ENCODE data around the gene FAM174B.

The FAM174B gene
- total RNA-seq, result 1.4 to 4.7 (median 2.0) reads per million in 4 donors

DNA sequence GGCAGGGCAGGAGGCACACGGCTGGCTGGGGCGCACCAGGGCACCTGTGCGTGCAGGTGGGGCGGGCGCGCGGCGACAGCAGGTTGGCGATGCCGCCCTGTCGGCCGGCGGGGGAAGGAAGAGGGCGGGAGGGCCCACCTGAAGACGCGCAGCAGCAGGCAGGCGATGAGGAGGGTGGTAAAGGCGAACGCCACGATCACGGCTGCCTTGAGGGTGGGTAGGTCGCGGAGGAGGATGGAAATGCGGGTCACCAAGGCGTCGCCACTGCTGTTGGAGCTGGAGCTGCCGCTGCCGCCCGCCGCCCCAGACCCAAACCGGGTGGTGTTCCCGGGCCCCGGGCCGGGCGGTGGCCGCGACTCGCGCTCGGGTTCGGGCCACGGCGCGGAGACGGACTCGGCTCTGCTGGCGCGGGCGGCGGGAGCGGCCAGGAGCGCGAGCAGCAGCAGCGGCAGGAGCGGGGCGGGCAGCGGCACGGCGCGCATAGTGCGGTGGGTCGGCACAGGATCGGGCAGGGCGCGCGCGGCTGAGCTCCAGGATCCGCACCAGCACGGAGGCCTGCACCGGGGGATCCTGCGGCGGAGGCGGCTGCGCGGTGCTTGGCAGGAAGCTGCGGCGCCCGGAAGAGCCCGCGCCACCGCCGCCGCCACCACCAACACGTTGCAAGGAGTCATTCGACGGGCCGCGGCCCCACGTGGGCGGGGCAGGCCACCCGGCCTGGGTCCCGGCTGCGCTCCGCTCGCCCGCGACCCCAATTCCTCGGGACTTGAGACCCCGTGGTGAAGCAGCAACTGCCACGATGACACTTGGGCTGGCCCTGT is at the start of gene FAM174B:
FAM174B (minus strand) TSS at position 598 of the 818 bp plus-strand sequence.
- peak in 2 of 5 donors; percentile 5 to 54 for DNase-seq

- DNase-seq, result no peak
These were observed 40.5 kb upstream of the FAM174B start for GRCh38 chr15:92696096-92696495.

GRCh38 chr15:92693691-92694331 is 38.2 kb upstream of the FAM174B start:
- DNase-seq, result no peak

DNA sequence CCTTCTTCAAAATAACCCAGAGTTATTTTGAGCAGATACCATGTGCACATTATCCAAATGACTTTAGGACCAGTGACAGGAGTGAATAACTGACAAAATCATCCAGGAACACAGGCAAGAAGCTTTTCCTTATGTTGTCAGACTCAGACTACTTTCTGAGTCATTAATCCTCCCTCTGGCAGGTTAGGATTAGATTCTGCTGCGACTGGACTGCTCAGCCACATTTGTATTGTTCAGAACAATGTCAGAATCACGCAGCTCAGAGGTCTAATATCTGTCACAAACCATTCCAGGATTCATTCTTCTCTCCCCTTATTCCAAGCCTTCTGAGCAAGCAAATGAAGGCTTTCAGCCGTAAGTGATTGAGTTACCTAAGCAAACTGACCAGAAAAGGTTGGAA is 34.8 kb upstream of the FAM174B start:
- DNase-seq, result no peak

GRCh38 chr15:92687746-92688145 is 32.2 kb upstream of the FAM174B start:
- DNase-seq, result no peak

DNA sequence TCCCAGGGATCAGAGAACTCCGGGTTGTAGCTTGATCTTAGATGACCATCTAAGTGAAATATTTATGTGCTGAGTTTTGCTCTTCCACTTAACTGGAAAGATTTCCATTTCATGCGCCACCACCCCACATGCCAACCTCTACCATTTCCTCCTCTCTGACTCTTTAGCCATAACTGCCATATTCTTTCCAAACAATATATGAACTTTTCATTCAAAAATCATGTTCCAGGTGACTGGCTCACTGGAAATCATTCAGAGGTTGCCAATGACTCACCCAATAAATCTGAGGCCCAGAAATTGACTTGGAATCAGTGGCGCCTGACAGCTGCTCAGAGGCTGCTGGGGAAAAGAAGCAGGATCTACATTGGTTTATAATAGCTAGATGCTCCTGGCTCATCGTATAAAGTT is 31.6 kb upstream of the FAM174B start:
- DNase-seq, result no peak

- DNase-seq, result no peak
These were observed 27.9 kb upstream of the FAM174B start for GRCh38 chr15:92683511-92683834.

GRCh38 chr15:92682741-92683510 is 27.4 kb upstream of the FAM174B start:
- DNase-seq, result no peak

GRCh38 chr15:92681141-92681631 is 25.6 kb upstream of the FAM174B start:
- DNase-seq, result no peak

GRCh38 chr15:92677999-92678398 is 22.4 kb upstream of the FAM174B start:
- no peak for DNase-seq

GRCh38 chr15:92676561-92676960 is 21.0 kb upstream of the FAM174B start:
- no peak for DNase-seq

DNA sequence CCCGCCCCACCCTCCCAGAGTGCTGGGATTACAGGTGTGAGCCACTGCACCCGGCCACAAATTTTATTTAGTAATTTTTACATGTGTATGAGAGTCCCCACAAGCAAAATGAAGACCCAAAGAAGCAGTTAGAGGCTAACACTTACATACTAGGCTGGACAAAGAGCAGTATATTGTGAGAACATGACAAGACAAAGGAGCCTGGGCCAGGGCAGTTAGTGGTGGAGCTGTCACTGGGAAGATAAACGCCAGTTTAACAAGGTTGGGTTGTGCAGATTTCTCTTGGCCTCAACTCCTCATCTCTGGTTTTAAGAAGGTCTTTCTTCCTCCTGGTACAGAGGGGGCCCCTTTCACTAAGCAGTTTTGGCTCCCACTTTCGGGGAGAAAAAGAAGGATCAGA is 19.9 kb upstream of the FAM174B start:
- DNase-seq, result no peak

DNA sequence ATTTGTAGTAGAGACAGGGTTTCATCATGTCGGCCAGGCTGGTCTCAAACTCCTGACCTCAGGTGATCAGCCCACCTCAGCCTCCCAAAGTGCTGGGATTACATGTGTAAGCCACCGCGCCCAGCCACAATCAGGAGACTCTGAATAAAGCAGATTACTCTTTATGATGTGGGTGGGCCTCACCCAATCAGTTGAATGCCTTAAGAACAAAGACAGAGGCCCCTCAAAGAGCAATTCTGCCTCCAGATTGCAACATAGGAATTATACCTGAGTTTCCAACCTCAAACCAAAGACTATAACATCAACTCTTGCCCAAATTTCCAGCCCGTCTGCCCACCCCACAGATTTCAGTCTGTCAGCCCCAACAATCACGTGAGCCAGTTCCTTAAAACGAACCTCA is 18.8 kb upstream of the FAM174B start:
- DNase-seq, result no peak

DNA sequence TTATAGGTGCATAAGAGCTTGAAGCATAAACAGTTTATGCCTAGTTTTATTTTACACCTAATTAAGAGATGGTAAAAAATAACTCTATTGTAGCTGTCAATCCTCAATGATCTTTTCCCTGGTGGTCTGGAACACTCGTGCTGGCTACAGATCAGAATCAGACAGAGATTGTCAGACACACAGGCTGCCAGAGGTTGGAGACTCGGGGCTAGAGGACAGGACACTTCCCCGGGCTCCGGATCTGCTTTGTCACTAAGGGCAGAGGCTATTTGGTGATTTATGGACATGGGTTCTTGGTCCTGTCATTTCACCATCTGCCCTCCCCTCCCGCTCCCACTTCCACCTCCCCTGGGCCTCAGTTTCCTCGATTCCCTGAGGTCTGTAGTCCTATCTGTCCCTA is 16.5 kb upstream of the FAM174B start:
- no peak for DNase-seq

DNA sequence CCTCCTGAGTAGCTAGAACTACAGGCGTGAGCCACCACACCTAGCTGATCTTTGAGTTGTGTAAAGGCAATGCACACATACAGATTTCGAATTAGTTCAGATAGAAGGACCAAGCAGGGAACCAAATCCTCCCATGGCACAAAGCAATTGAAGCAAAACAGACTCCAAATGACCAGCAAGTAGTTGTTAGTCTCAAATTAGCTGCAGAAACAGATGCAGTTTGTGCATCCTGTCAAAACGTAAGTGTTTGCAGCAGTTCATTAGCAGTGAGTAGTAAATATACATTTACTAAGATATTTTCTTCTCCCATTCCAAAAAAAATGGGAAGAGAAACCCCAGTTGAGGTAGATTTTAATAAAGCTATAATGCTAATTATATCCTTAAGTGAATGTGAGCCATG is 15.8 kb upstream of the FAM174B start:
- DNase-seq, result no peak

- no peak for DNase-seq
These were observed 15.0 kb upstream of the FAM174B start for GRCh38 chr15:92670621-92671020.

DNA sequence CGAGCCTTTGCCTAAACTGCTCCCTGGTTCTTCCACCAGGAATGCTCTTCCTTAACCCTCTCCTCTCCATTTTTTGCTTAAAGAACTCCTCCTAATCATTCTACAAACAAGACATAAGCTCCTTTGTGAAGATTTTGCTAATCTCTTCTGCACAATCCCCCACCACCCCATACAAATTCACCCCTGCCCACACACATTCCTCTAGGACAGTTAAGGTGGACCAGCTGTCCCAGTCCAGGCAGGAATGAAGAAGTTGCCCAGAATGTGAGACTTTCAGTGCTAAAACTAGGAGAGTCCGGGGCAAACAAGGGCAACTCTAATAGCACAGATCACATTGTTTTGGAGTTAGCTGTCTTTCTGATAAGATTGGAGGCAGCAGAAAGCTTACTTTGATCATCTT is 13.9 kb upstream of the FAM174B start:
- no peak for DNase-seq

GRCh38 chr15:92668620-92669019 is 13.0 kb upstream of the FAM174B start:
- no peak for DNase-seq

- DNase-seq, result no peak
These were observed 12.5 kb upstream of the FAM174B start for GRCh38 chr15:92667970-92668485.

GRCh38 chr15:92667287-92667904 is 11.8 kb upstream of the FAM174B start:
- DNase-seq, result no peak

DNA sequence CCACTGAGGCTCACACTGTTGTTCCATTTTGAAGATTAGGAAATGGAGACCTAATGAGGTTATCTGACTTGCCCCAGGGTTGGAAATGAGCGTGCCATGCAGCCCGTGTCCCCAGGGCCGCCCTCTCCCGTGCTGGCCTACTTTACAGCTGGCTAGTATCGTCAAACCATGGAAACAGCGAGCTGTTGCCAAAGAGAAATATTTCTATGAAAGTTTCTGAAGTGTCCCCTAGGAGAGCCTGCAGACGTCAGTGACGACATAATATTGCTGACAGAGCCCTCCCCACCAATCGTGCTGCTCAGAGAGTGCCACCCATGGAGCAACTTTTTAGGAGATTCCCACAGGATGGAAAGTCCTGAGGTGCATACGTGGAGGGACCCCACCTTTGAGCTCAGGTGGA is 11.2 kb upstream of the FAM174B start:
- no peak for DNase-seq

DNA sequence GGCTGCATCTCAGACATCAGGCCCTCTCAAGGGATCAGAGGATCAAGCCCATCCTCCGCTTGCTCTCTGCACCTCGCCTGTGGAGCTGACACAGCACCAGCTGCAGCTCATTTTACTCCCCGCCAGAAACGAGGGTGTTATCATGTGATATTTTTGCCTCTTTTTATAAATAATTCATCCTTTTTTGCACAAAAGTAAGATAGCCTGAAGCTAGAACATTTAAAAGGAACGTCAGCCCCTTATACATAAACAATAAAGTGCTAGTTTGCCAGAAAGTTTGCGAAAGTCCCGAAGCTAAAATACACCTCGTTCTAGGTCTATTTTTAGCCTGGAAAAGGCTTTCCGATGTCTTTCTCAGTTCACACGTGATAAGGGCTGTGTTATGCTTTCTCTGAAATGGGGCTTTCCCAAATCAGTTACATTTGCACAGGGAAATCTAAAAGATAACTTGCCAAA is 9.6 kb upstream of the FAM174B start:
- no peak for DNase-seq

All from T-helper 1 cell (primary cell).